NCI-H2081 treated with DMSO at 0.1 percent for 48 hours (cell line): ENCODE measurements around the gene APBB1.

Source experiments
- DNase-seq: peaks from one replicate; lab custom pipeline; 2025; lab: John Stamatoyannopoulos, UW

The APBB1 gene

DNA sequence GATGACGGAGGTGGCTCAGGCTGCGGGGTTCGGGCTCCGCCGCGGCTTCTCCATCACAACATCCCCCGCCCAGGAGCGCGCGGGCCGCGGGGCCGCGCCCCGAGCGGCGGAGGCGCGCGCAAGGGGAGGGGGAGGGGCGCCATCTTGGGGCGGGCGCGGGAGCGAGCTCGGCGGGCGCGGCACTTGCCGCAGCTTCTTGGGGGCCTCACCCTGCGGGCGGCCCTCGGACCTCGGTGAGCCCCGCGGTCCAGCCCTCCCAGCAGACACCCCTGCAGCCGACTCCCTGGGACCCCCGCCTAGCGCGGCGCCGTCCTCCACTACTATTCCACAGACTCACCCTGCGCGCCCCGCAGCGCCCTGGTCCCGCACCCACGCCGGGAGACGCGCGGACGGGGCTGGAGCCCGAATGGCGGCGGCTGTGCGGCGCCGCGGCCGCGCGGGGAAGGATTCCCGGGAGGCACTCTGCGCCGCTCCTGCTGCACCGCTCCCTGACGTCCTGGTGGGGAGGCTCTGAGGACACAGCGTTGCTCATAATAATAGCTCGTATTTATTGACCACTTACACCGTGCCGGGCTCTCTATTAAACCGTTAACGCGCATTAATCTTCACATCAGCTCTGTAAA, at the start of gene APBB1:
Gene APBB1, minus strand, starts transcription at position 86 of the 623 bp plus-strand sequence. CDS start 7,747 bp downstream, outside the sequence.
- no peak for DNase-seq

DNA sequence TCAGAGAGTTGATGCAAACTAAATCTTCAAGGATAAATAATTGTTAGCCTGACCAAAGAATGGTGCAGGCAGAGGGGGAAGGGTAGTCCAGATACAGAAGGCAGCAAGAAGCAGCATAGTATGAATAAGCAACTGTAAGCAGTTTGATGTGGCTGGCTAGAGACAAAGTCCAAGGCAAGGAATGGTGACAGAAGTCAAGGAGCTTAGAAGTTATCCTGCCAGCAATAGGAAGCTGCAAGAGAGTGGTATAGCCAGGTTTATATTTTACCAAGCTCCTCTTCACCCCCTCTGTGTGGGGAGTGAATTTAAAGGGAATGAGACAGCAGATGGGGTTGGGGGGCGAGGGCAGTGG, 40.2 kb upstream of the APBB1 start:
- DNase-seq = no peak

DNA sequence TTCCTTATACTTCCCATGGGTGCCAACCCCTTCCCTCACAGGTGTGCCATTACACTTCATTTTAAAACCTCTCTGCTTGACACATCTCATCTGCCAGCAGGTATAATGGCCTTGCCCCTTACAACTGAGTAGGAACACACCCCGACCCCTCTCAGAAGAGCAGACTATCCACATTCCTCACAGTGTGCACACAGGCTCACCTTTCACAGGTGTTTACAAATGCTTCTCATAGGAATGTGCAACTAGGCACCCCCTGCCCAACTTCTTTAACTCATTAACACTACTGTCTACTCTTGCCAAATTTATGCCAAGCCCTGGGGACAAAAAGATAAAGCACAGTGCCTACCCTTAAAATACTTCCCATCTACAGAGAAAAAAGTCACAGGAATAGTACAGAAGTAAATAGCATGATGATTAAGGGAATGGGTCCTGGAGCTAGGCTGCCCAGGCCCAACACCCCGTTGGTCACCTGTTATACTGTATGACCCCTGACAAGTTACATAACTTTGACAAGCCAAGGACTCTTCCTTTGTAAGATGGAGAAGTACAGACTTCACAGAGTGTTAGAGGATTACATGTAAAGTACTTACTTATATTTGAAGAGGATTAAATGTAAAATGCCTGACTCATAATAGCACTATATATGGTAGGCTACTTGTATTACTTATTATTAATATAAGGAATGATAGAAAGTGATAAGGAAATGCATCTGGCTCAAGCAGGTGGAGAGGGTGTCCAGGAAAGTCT, 39.6 kb upstream of the APBB1 start:
- no peak for DNase-seq

DNA sequence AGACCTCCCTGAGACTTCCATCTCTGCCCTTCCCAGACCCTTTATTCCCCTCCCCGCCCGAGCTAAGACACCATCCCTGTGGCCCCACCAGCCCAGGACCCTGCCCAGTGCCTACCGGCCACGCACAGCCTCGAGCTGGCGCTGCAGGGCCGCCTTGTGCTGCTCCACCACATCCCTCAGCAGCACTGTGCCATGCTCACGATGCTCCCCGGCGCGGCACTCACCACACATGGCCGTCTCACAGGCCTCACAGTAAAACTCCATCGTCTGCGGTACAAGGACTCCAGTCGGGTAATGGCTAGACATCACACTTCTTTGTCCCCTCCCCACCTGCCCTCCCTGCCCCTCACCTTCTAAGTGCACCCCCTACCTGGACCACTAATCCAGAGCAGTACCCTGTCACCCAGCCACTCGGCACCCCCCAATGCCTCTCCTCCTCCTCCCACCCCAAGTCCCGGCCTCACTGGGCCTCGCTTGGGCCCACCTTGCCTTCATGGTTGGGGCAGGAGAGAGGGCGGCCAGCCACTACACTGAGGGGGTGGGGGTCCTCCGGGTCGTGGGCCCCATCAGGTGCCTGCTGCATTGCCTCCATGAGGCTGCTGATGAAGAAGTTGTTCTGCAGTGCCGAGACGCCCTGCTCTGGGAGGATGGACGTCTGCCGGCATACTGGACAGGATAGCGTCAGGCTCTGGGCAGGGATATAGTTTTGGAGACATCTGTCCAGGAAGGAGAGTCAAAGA, 38.9 kb upstream of the APBB1 start:
- no peak for DNase-seq

DNA sequence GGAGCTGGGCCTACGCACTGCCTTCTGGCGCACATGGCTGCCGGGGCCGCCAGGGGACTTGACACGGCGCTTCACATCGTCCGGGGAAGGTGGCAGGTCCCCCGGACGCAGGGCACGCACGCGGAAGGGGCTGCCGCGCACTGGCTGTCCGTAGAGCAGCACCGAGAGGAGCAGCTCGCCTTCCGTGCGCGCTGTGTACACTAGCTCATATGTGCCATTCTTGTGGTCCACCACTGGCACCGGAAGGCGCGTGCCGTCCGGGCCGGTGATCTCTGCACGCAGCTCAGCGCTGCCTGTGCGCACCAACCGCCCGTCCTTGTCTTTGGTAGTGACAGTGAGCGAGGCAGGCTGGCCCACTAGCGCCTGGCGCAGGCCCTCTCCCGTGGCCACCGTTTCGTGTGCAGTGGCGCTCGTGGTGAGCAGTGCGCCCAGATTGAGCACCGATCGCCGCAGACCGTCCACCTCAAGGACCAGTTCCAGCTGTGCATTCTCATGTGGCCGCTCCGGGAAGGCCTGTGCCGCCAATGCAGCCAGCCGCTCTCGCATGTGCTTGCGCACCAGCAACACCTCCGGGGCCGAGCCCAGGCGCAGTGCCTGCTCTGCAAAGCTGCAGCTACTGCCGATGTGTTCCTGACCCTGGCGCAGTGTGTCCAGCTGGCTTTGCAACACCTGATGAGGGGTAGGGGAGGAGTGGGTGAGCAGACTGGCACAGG, 37.6 kb upstream of the APBB1 start:
- DNase-seq = no peak

DNA sequence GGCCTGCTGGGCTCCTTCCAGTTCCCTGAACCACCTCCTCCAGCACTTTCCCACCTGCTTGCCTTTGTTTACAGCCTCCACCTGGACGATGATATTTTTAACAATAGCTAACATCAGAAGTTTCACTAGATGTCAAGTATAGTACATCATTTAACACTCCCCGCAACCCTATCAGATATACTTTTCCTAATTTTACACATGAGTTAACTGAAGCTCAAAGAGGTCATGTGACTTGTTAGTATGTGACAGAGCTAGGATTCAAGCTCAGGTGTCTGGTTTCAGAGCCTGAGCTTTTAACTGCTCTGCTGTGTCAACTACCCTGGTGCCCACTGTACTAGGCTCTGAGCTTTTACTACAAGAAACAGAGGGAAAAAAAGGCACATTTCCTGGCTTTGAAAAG, 36.2 kb upstream of the APBB1 start:
- no peak for DNase-seq

DNA sequence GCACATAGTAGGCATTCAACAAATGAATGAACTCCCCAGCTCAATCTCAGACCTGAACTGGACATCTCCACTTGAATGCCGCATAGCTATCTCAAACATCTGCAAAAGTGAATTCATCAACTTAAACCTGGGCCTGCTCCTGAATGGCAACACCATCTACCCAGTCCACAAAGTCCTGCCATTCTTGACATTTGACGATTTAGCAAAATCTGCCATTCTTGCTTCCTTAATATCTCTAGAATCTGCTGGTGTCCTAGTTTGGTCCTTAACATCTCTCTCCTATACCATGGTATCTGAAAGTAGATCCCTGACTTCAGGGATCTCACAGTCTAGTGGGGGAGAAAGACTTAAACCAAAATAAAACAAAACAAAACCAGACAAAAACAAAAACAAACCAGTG, 34.3 kb upstream of the APBB1 start:
- no peak for DNase-seq

DNA sequence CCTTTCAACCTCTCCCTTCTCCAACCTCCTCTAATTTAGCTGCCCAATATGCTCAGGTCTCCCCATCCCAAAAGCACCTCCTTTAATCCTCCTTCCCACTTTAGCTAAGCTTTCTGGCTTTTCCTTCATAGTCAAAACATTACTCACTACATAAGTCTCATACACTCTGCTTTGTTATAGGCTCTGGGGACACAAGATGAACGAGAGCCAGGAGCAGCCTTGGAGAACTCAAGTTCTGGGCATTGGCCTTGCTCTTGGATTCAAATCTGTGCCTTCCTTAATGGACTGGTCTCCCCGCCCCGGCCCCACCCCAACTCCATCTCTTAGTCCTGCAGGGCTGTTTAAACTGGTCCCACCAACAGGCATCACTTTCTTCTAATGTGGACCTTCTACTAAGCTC, 33.3 kb upstream of the APBB1 start:
- DNase-seq = no peak

DNA sequence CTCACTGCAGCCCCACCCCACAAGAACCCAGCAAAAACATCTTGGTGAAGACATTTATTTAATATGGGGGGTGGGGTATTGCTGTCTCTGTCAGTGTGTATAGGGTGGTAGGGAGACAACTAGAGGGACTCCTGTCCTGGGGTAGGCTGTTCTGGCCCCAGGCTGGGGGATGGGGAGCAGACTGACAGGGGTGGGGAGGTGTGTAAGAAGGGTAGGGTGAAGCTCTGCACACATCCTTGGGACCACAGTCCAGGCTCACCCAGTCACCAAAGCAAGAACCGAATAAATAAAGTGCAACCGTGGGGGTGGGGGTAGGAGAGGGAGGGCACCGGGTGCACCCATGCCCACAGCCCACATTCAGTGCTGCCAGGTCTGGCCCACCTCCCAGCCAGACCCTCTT, 29.7 kb upstream of the APBB1 start:
- no peak for DNase-seq

DNA sequence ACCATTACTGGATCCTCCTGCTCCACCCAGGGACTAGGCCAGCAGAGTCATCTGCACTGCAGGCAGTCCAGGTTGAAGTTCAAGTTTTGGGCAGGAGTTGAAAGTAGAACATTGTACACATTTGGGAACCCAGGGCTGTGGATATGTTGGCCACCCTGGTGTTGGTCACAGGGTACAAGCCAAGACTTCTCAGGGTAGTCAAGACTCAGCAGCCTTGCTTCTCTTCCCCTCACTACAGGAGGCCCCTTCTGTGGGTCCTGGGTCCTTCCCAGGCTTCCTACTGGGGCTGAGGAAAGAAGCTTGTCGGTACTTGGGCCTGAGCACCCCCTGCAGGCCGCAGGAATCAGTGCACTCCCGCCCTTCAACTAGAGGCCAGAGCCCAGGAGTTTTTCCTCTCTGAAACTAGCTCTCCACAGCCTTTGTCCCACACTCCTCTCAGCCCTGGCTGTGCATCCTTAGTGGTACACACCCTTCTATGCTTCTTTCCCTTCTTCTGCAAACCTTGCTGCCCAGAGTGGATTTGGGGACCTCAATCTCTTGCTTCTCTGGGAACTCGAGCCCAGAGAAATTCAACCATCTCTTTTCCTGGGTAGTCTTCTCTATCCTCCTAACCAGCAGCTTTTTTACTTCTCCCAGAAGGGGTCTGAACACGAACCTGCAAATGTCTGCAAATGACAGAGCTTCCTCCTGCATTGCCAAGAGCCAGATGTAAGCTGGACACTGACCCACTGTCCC, 24.5 kb upstream of the APBB1 start:
- DNase-seq = no peak

DNA sequence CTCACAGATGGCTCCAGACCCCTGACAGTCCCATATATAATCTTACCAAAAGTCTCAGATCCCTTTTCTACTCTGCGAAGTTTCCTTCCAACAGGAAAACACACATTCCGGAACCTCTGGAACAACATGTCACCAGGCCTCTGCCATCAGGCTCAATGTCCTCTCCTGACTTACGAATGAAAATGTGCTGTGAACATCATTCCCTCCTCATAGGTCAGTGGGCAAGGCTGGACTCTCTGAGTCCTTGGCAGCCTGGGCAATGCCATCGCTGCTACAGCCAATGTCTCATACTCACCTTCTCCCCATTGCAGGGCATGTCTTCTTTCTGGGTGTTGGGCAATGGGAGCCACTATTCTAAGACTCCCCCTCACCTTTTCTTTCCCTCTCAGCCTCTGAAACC, 23.5 kb upstream of the APBB1 start:
- no peak for DNase-seq

DNA sequence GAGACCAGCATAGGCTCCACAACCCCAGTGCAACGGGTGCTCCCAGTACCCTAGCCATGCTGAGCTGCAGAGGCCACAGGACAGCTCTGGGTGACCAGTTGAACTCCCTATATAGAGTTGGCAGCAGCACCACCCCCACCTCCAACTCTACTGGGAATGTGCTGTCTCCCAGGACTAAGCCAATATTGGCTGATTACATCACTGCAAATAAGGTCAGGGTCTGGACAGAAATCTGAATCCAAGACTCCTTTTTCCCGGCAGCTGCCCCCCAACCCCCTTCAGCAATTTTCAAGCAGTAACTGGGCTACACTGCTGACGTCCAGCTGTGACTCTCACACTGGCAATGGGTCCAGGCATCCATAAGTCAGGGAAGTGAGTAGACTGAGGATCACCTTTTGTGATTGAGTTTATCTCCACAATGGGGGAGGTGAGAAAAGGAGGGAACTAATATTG, 22.0 kb upstream of the APBB1 start, which contains the start of gene HPX:
Gene HPX, minus strand, starts transcription at position 82 of the 453 bp plus-strand sequence. Its CDS starts 24 bp downstream, at position 58.
- DNase-seq = no peak

DNA sequence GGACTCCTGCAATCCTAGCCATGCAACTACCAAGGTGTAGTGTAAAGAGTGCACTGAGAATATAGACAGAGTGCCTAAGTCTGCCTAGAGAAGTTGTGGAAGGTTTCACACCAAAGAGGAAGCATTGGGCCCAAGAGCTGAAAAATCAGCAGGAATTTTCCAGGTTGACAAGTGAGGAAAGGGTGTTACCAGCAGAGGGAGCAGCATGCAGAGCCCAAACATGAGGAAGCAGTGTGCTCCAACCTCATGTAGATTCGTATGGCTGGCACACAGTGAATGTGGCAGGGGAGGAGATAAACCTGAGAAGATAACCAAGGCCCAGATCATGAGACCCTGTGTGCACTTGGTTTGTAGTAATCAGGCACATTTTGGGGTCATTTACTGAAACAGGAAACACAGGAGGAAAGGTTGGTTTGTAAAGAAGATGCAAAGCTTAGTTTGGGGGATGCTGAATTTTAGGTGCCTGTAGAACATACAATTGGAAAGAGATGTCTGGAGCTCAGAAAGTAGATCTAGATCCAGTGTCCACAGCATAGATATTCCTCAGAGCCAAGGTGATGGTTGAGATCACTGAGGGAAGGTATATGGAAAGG, 20.2 kb upstream of the APBB1 start:
- no peak for DNase-seq

DNA sequence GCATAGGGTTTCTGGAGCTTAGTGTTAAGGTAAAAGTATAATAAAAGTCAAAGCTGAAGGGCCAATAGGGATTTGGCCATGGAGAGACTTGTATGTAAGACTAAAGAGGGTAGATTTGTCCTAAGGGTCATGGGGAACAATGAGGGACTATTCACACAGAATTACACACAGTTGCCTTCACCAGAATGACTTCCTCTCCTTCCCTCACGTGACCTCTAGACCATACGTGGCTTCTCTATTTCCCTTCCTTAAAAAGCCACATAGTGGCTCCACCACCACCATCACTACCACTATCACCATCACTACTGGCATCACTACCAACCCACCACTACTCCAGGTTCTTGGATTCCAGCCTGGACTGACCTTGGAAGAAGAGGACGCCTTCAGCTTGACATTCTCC, 19.1 kb upstream of the APBB1 start:
- no peak for DNase-seq

DNA sequence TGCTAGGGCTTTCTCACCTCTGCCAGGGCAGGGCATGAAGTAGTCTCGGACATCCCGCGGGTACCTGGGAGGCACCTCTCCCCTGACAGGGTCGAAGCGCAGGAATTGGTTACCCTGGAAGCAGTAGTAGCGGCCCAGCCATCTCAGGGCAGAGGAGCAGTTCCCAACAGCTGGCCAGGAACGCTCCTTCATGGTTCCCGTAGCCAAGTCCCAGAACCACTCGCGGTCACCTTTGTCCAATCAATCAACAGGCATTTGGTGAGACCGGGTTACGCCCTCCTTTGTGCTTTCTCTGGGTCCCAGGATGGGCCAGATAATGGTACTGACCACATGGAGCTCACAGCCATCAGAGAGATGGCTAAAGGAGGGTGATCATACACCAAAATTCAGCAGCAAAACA, 18.5 kb upstream of the APBB1 start:
- DNase-seq = no peak

DNA sequence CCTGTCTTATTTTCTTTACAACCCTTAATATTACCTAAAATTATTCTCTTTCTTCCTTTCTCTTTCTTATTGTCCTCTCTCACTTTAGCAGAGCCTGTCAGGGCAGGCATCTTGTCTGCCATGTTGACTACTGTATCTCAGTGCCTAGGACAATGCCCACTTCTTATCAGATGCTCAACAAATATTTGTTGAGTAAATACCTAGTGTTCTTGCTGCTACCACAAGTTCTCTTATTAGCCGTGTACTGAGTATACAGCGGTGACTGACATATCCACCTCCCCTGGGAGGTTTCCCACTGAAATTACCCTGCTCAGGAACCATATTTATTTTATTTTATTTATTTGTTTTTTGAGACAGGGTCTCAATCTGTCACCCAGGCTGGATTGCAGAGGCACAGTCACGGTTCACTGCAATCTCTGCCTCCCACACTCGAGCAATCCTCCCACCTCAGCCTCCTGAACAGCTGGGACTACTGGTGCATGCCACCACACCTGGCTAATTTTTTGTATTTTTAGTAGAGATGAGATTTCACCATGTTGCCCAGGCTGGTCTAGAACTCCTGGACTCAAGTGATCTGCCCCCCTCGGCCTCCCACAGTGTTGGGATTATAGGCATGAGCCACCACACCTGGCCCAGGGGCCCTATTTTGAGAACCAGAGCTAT, 15.2 kb upstream of the APBB1 start:
- DNase-seq = no peak

DNA sequence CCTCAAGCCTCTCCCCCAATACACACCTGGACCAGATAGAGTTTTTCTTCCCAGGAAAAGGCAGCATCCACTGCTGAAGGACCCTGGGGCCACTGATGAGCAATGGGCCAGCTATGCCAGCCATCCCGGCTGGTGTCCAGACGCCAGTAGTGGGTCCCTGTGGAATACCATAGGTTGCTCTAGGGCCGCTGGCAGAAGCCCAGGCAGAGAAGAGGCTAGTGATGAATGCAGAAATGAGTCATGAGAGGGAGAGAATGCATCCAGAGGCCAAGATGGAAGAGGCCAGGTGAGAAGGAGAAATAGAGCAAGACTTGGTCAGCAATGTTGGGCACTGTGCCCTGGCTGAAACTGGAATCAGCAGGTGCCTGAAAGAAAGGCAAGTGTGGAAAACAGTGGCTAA, 13.0 kb upstream of the APBB1 start:
- no peak for DNase-seq

DNA sequence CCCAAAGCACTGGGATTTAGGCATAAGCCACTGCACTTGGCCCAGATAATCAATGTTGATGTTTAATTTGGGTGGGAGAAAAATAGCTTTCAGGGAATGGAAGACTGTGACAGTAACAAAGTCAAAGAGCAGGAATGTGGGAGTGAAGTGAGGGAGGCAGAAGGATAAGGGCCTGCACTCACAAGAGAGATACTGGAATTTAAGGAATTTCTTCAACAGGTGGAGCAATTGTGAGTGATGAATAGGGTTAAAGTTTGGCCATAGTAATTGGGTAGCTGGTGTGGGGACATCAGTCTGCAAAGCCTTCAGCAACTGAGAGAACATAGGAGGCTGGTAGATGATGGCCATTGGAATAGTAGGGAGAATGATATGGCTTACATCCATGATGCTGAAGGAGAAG, 8.6 kb upstream of the APBB1 start:
- DNase-seq = no peak

DNA sequence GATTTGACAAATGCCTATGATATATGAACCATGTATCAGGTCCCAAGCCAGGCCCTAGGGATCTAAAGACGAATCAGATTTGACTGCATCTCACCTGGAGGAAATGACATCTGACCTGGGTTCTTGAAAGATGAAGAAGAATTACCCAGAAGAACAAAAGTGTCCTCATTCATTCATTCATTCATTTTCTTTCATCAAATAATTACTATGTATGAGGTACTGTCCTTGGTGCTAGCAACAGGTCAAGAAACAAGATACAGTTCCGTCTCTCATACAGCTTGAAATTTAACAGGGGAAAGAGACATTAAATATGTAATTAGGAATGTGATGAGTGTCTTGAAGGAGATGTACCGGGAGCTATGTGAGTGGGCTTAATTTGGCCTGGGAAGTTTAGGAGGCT, 1.8 kb upstream of the APBB1 start:
- no peak for DNase-seq

DNA sequence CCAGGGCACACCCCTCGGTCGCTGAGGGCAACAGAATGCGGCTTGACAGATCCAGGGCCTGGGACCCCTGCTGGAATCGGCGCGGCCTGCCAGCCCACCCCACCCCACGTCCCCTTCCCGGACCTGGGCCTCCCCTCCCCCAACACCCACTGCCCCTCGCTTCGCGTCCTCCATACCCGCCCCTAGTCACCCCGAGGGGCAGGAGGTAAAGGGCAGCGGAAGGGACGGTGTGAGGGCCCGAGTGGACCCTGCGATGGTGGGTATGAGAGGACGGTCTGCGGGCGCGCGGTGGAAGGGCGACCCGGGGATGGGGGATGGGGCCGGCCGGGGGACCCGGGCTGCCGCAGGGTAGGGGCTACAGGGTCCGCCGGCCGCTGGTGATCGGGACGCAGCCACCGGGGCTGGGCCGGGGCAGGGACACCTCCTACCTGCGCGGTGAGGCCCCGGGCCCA, 311 bp downstream of the APBB1 start:
- no peak for DNase-seq
